PFSK-1 (cell line): ENCODE measurements around the gene SMAD3.

Experiments
- FOXP2 ChIP-seq: optimal IDR thresholded peaks from 2 replicates; pipeline ENCODE3; 2011; ENCODE audit warnings: borderline replicate concordance, control low read depth, inconsistent platforms; ENCODE audit not compliant: insufficient read depth; ENCODE audit errors: extremely low read length, extremely low read depth
- POLR2AphosphoS5 ChIP-seq: IDR thresholded peaks from 2 replicates; pipeline ENCODE4 v1.6.1; 2012; ENCODE audit warnings: low read depth, mild to moderate bottlenecking, control low read depth, low read length, moderate library complexity
- REST ChIP-seq, 2 experiments: IDR thresholded peaks; 2 replicates each; pipeline versions ENCODE4 v1.6.1 to v1.8.0; 2011 to 2012; ENCODE audit warnings: low read depth in 2 of 2, low read length in 2 of 2, control low read depth in 1 of 2, inconsistent platforms in 1 of 2, mild to moderate bottlenecking in 1 of 2, moderate library complexity in 1 of 2; ENCODE audit not compliant: insufficient read depth in 1 of 2
- SIN3A ChIP-seq: IDR thresholded peaks from 2 replicates; pipeline ENCODE4 v1.6.1; 2012; ENCODE audit warnings: mild to moderate bottlenecking, low read length, moderate library complexity, borderline replicate concordance; ENCODE audit not compliant: insufficient read depth
- TAF1 ChIP-seq: IDR thresholded peaks from 2 replicates; pipeline ENCODE4 v1.6.1; 2012; ENCODE audit warnings: low read length, control low read depth, borderline replicate concordance; ENCODE audit not compliant: insufficient read depth

GRCh38 chr15:67127331-67127664 is 61.9 kb downstream of the SMAD3 start:
- no peak for TF ChIP-seq POLR2AphosphoS5
- TF ChIP-seq REST (IDR thresholded peaks at IDR 0.05; ENCODE audit: insufficient read depth in 1 of 2, low read depth in 2 of 2, low read length in 2 of 2), result no peak
- no peak for TF ChIP-seq FOXP2
- TF ChIP-seq SIN3A, result no peak
- no peak for TF ChIP-seq TAF1
